HL-60 (cell line): ENCODE data around the gene BANF2.

Experiments
- CTCF ChIP-seq: IDR thresholded peaks from one replicate; pipeline ENCODE4 v1.5.1; 2011; ENCODE audit warnings: low read length, control low read depth, inconsistent platforms; ENCODE audit not compliant: insufficient read depth
- REST ChIP-seq: IDR thresholded peaks from 2 replicates; pipeline ENCODE4 v1.6.1; 2012; ENCODE audit warnings: low read depth; ENCODE audit not compliant: insufficient replicate concordance
- SPI1 ChIP-seq: IDR thresholded peaks from 2 replicates; pipeline ENCODE4 v1.6.1; 2012; ENCODE audit warnings: low read depth, mild to moderate bottlenecking, borderline replicate concordance

GRCh38 chr20:17683218-17684076 lies 16.3 kb upstream of the BANF2 start:
- TF ChIP-seq CTCF (no peak), SPI1 (no peak), REST (no peak)
